AG04450 (cell line): Measurements from ENCODE around the gene MYO18B. TPM values are rescaled to one million over a fixed set of nuclear protein-coding genes. Genes with fewer than 3 reads are reported as not detected.

Experiments used
- CTCF ChIA-PET: fragments of 300-600, 350-600 bp; formaldehyde crosslinking; extraction: SDS; loops from one replicate; lab custom pipeline; 2022; ENCODE audit warnings: antibody characterized with exemption, inconsistent platforms; lab: Charles Lee
- POLR2A ChIA-PET: fragments of 350-600 bp; formaldehyde crosslinking; extraction: SDS; loops from one replicate; lab custom pipeline; 2021; ENCODE audit warnings: antibody characterized with exemption, inconsistent platforms; lab: Yijun Ruan, JAX
- DNase-seq: peaks from one replicate; pipeline ENCODE4 v3.0.0-alpha.2; 2011; ENCODE audit warnings: low read depth, low spot score
- H3K27ac ChIP-seq: one replicate; pipeline ENCODE4 v1.5.1; 2012; ENCODE audit warnings: low read depth, low read length, control low read depth
- H3K27me3 ChIP-seq: one replicate; pipeline ENCODE4 v1.6.0; 2012; ENCODE audit warnings: low read length; ENCODE audit not compliant: control insufficient read depth, insufficient read depth
- H3K4me3 ChIP-seq: 2 replicates; pipeline ENCODE4 v1.5.1; 2011; ENCODE audit warnings: mild to moderate bottlenecking, low read depth, low read length, control low read depth
- H3K9me3 ChIP-seq: 2 replicates; pipeline ENCODE4 v1.5.1; 2012; ENCODE audit warnings: low read length; ENCODE audit not compliant: control insufficient read depth, insufficient read depth
- polyA plus RNA-seq: library from polyadenylated mRNA; depleted of rRNA; stranded (reverse); fragments of >200 nt; gene quantifications from 2 replicates; pipeline ENCODE4 v1.2.3, GENCODE V29; 2011
- TF ChIP-seq, protein P1 (sequence below): IDR thresholded peaks from 2 replicates; pipeline ENCODE4 v1.5.1; 2011; ENCODE audit warnings: low read depth, low read length, control low read depth, inconsistent platforms

MYO18B gene
- polyA plus RNA-seq, 1 experiment: not detected

DNA sequence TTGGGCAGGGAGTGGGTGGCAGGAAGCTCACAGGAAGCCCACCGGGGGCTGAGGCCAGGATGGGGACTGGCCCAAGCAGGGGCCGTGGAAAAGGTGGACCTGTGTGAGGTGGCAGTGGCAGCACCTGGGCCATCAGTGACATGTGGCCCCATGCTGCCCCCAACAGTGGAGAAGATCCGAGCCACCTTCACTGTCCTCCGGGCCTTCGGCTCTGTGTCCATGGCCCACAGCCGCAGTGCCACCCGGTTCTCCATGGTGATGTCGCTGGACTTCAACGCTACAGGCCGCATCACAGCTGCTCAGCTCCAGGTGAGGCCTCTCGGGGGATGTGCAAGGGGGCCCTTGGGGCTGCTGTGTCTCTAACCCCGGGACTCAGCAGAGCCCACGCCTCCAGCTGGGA lies 37.9 kb downstream of the MYO18B start:
- H3K9me3 ChIP-seq: peaks cover 6% of the 10 kb centered on the region; the same call in 1 of the 2 replicates
- ChIA-PET POLR2A (no interaction called here), CTCF (interaction anchor here (0.5 to 1.0 kb wide), 3 partner anchors 550 to 781 kb away, joined by 3 to 5 read pairs (median 3); no protein-coding TSS in a partner anchor)
- H3K27ac ChIP-seq: no peak overlapping the region
- DNase-seq: no peak
- H3K4me3 ChIP-seq: no peak overlapping the region
- TF ChIP-seq, protein P1, sequence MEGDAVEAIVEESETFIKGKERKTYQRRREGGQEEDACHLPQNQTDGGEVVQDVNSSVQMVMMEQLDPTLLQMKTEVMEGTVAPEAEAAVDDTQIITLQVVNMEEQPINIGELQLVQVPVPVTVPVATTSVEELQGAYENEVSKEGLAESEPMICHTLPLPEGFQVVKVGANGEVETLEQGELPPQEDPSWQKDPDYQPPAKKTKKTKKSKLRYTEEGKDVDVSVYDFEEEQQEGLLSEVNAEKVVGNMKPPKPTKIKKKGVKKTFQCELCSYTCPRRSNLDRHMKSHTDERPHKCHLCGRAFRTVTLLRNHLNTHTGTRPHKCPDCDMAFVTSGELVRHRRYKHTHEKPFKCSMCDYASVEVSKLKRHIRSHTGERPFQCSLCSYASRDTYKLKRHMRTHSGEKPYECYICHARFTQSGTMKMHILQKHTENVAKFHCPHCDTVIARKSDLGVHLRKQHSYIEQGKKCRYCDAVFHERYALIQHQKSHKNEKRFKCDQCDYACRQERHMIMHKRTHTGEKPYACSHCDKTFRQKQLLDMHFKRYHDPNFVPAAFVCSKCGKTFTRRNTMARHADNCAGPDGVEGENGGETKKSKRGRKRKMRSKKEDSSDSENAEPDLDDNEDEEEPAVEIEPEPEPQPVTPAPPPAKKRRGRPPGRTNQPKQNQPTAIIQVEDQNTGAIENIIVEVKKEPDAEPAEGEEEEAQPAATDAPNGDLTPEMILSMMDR: no peak
- H3K27me3 ChIP-seq: no peaks in the 10 kb centered on the region

DNA sequence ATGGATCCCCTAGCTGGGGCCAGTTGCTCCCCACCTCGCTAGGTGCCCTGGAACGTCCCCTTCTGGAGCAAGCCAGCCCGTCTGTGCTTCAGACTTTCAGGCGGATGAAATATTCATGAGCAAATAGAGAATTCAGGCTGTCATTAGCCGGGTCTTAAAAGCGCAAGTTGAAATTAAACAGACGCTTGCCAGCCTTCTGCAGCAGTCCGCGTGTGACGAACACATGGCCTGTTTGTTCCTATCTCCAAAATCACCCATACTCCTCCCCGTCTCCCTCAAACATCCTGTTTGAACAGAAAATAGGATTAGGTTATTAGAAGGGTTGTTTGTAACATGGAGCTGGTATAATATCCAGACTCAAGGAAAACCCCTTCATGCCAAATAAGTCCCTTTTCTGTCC lies 38.7 kb downstream of the MYO18B start:
- TF ChIP-seq, protein P1: no peak
- DNase-seq: no peak
- H3K9me3 ChIP-seq: peaks cover 10% of the 10 kb centered on the region; the same call in 1 of the 2 replicates
- ChIA-PET CTCF (interaction anchor here (1.0 kb wide), 1 partner anchor 578 kb away, joined by 5 read pairs; no protein-coding TSS in a partner anchor), POLR2A (no interaction called here)
- no peak overlapping the region for H3K27ac ChIP-seq
- no peaks in the 10 kb centered on the region for H3K27me3 ChIP-seq
- no peak overlapping the region for H3K4me3 ChIP-seq

DNA sequence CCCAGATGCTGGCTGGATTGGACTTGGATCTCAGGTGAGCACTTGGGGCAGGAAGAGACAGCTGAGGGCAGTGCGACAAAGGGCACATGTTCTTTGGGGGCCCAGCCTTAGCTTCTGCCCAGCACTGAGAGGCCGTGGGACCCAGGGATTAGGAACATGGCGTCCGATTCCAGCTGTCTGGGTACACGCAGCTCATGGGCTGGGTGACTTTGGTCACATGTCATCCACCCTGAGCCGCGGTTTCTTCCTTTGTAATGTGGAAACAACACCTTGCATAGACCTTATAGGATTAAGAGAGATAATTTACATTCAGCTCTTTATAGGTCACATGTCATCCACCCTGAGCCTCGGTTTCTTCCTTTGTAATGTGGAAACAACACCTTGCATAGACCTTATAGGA lies 39.8 kb downstream of the MYO18B start:
- TF ChIP-seq, protein P1: no peak
- ChIA-PET CTCF (interaction anchor here (1.4 kb wide), 1 partner anchor 9 kb away, joined by 8 read pairs; no protein-coding TSS in a partner anchor), POLR2A (no interaction called here)
- Histone ChIP-seq H3K4me3 (no peak overlapping the region), H3K27me3 (no peaks in the 10 kb centered on the region), H3K27ac (no peak overlapping the region), H3K9me3 (peaks cover 10% of the 10 kb centered on the region; the same call in 1 of the 2 replicates)
- DNase-seq: no peak

DNA sequence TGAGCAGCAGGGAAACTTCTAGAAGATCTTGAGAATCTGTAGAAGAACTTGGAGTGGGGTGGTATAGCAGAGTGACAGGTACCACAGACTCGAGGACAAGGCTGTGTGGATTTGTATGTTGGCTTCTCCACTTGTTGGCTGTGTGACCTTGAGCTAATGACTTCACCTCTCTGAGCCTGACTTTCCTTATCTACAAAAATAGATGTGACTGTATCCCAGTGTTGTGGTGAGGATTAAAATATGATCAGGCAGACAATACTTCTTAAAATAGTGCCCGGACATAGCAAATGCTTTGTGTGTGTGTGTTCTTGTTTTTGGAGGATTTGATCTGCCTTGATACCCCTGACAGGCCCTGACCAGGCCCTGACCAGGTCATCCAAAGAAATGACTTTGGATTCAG lies 40.8 kb downstream of the MYO18B start:
- CTCF ChIA-PET: interaction anchor here (1.4 kb wide), 1 partner anchor 10 kb away, joined by 8 read pairs; no protein-coding TSS in a partner anchor
- H3K4me3 ChIP-seq: no peak overlapping the region
- H3K9me3 ChIP-seq: peaks cover 10% of the 10 kb centered on the region; the same call in 1 of the 2 replicates
- POLR2A ChIA-PET: no interaction called here
- no peaks in the 10 kb centered on the region for H3K27me3 ChIP-seq
- DNase-seq: no peak
- no peak overlapping the region for H3K27ac ChIP-seq
- TF ChIP-seq, protein P1: no peak

DNA sequence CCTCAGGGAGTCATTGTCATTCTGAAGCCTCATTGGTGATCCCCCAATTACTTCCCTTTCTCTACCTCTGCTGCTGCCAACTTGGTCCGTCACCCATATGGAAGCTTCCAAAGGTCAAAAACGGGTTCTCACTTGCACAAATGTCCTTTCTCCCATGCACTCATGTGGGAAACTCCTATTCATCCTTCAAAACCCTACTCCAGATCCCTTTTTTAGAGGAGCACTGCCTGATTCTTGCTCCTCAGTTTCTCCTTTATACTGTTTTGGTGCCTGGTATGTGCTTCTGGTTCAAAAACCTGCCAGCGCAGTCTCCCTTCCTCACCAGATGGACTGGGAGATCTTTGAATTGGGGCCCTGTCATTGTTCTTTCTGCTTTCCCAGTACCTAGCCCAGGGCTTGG lies 41.9 kb downstream of the MYO18B start:
- Histone ChIP-seq H3K27me3 (no peaks in the 10 kb centered on the region), H3K4me3 (no peak overlapping the region), H3K27ac (no peak overlapping the region), H3K9me3 (peaks cover 10% of the 10 kb centered on the region; the same call in 1 of the 2 replicates)
- TF ChIP-seq, protein P1: no peak
- ChIA-PET POLR2A (no interaction called here), CTCF (no interaction called here)
- DNase-seq: no peak
